Panc1 (cell line): ENCODE measurements around the gene TANGO2. TPM values are rescaled to one million over a fixed set of nuclear protein-coding genes. Genes with fewer than 3 reads are reported as not detected.

ENCODE experiments used
- ATAC-seq: fragments of 200-7000 bp; cut with Tn5 transposase; 2 replicates; pipeline ENCODE4 v1.9.1; 2020; ENCODE audit warnings: mild to moderate bottlenecking, moderate library complexity
- BruUV-seq: library from RNA; stranded (reverse); fragments of 400-500 nt; replicated peaks from 2 replicates; lab custom pipeline; 2021; lab: Mats Ljungman, UMichigan
- CTCF ChIA-PET: fragments of 300-600 bp; sonication (Branson Sonifier 250); formaldehyde crosslinking; loops from one replicate; lab custom pipeline; 2022; ENCODE audit warnings: antibody characterized with exemption; lab: Charles Lee
- POLR2A ChIA-PET: fragments of 300-600 bp; sonication (Branson Sonifier 250); formaldehyde crosslinking; loops from one replicate; lab custom pipeline; 2022; ENCODE audit warnings: antibody characterized with exemption; lab: Charles Lee
- DNase-seq: peaks from one replicate; pipeline ENCODE4 v3.0.0-alpha.2; 2010; ENCODE audit warnings: low read depth, low spot score
- H3K27ac ChIP-seq: 2 replicates; pipeline ENCODE4 v1.5.1; 2011; ENCODE audit warnings: mild to moderate bottlenecking, low read length, inconsistent platforms
- H3K27me3 ChIP-seq: fragments of 200-500 bp; sonication (Bioruptor generic); 2 replicates; pipeline ENCODE4 v1.6.0; 2014; ENCODE audit warnings: low read length, inconsistent platforms; ENCODE audit not compliant: control insufficient read depth, insufficient read depth
- H3K36me3 ChIP-seq: fragments of 200-500 bp; sonication (Bioruptor generic); 2 replicates; pipeline ENCODE4 v1.5.1; 2014; ENCODE audit warnings: inconsistent platforms, mild to moderate bottlenecking, low read length, moderate library complexity; ENCODE audit not compliant: control insufficient read depth, insufficient read depth
- H3K4me1 ChIP-seq: 2 replicates; pipeline ENCODE4 v1.5.1; 2011; ENCODE audit warnings: inconsistent platforms, mild to moderate bottlenecking, low read length, moderate library complexity; ENCODE audit not compliant: control insufficient read depth, insufficient read depth
- H3K4me3 ChIP-seq, 2 experiments: 2 replicates each; pipeline ENCODE4 v1.5.1; 2011 to 2012; ENCODE audit warnings: low read depth in 2 of 2, low read length in 2 of 2, mild to moderate bottlenecking in 2 of 2, inconsistent platforms in 1 of 2, moderate library complexity in 1 of 2
- H3K9me3 ChIP-seq: fragments of 200-500 bp; sonication (Bioruptor generic); 2 replicates; pipeline ENCODE4 v1.5.1; 2014; ENCODE audit warnings: low read depth, mild to moderate bottlenecking, inconsistent platforms, low read length, moderate library complexity; ENCODE audit not compliant: control insufficient read depth, insufficient read depth
- CTCF ChIP-seq: fragments of 450-650 bp; IDR thresholded peaks from 2 replicates; pipeline ENCODE4 v1.5.1; 2017; ENCODE audit warnings: mild to moderate bottlenecking
- POLR2AphosphoS5 ChIP-seq: IDR thresholded peaks from 2 replicates; pipeline ENCODE4 v1.6.1; 2012; ENCODE audit warnings: mild to moderate bottlenecking, low read depth, low read length, moderate library complexity
- REST ChIP-seq, 2 experiments: IDR thresholded peaks; 2 replicates each; pipeline ENCODE4 v1.6.1; 2011 to 2012; ENCODE audit warnings: low read depth in 2 of 2, control low read depth in 1 of 2, low read length in 1 of 2, mild to moderate bottlenecking in 1 of 2, moderate library complexity in 1 of 2; ENCODE audit not compliant: insufficient read depth in 1 of 2
- SIN3A ChIP-seq: IDR thresholded peaks from 2 replicates; pipeline ENCODE4 v1.6.1; 2012; ENCODE audit warnings: low read depth, mild to moderate bottlenecking, low read length, moderate library complexity, borderline replicate concordance; ENCODE audit not compliant: insufficient read depth
- TCF7L2 ChIP-seq: IDR thresholded peaks from 2 replicates; pipeline ENCODE4 v1.6.1; 2011; ENCODE audit warnings: mild to moderate bottlenecking, low read depth, low read length, inconsistent platforms
- in situ Hi-C: cut with HindIII; loops from 2 replicates; pipeline ENCODE4 v1.10.0; 2016; ENCODE audit warnings: low sequenced_read_pairs, low pct_unique_long_range_greater_than_20kb
- intact Hi-C: fragments of 100-400 bp; cut with micrococcal nuclease; formaldehyde crosslinking; loops from one replicate; pipeline ENCODE4 v1.10.0; 2022; ENCODE audit not compliant: unreplicated experiment
- total RNA-seq: library from RNA; stranded (reverse); gene quantifications from one replicate; pipeline ENCODE4 v1.2.1, GENCODE V29; 2021; ENCODE audit not compliant: unreplicated experiment

TANGO2 gene
- total RNA-seq, 1 experiment from 2014 or later, result 32.2 TPM

- Histone ChIP-seq H3K9me3 (no peaks in the 10 kb centered on the region), H3K4me3 (no peak overlapping the region), H3K4me1 (no peaks in the 10 kb centered on the region), H3K36me3 (no peaks in the 10 kb centered on the region), H3K27ac (no peak overlapping the region), H3K27me3 (no peaks in the 10 kb centered on the region)
- DNase-seq (no peak), ATAC-seq (no peak)
- intact Hi-C loops, result no loop called here
- no peak for TF ChIP-seq TCF7L2
- no peak for TF ChIP-seq SIN3A
- TF ChIP-seq POLR2AphosphoS5, result no peak
- TF ChIP-seq CTCF, result no peak
- no peak for TF ChIP-seq REST (IDR thresholded peaks at IDR 0.05; ENCODE audit: insufficient read depth in 1 of 2, low read depth in 2 of 2, low read length in 1 of 2)
- no TSS peak for BruUV-seq
- ChIA-PET CTCF (no interaction called here), POLR2A (no interaction called here)
- in situ Hi-C loops, result no loop called here
These were observed 29.6 kb upstream of the TANGO2 start for GRCh38 chr22:19991395-19991644.

GRCh38 chr22:19991645-19992451, 29.1 kb upstream of the TANGO2 start:
- ChIA-PET CTCF (no interaction called here), POLR2A (no interaction called here)
- no peak for TF ChIP-seq SIN3A
- no peak for TF ChIP-seq CTCF
- no peak for TF ChIP-seq TCF7L2
- no peak for TF ChIP-seq POLR2AphosphoS5
- TF ChIP-seq REST (IDR thresholded peaks at IDR 0.05; ENCODE audit: insufficient read depth in 1 of 2, low read depth in 2 of 2, low read length in 1 of 2), result no peak
- no peaks in the 10 kb centered on the region for H3K36me3 ChIP-seq
- H3K4me1 ChIP-seq, result no peaks in the 10 kb centered on the region
- H3K4me3 ChIP-seq, result no peak overlapping the region
- no peak overlapping the region for H3K27ac ChIP-seq
- in situ Hi-C loops, result no loop called here
- no TSS peak for BruUV-seq
- no peak for ATAC-seq
- no peak for DNase-seq
- intact Hi-C loops, result no loop called here
- H3K9me3 ChIP-seq, result no peaks in the 10 kb centered on the region
- no peaks in the 10 kb centered on the region for H3K27me3 ChIP-seq
